Stimulated activated CD8-positive, alpha-beta memory T cell treated with anti-CD3 and anti-CD28 coated beads, Interleukin-4, amount 100 ng/mL, for 48 hours (primary cell): ENCODE data around the gene PRDM15.

Experiments
- DNase-seq: peaks from one replicate; pipeline ENCODE4 v3.0.0-alpha.2; 2020

The PRDM15 gene

GRCh38 chr21:41863439-41863740, 15.8 kb downstream of the PRDM15 start:
- DNase-seq, result no peak

GRCh38 chr21:41861987-41862386, 17.2 kb downstream of the PRDM15 start:
- DNase-seq, result no peak

GRCh38 chr21:41861255-41861654, 17.9 kb downstream of the PRDM15 start:
- DNase-seq, result no peak

- no peak for DNase-seq
Observed at GRCh38 chr21:41859297-41859980, 19.7 kb downstream of the PRDM15 start.

- no peak for DNase-seq
Observed at GRCh38 chr21:41858466-41859296, 20.5 kb downstream of the PRDM15 start.

- DNase-seq, result no peak
Observed at GRCh38 chr21:41857771-41858300, 21.3 kb downstream of the PRDM15 start.

GRCh38 chr21:41856572-41856971, 22.6 kb downstream of the PRDM15 start:
- no peak for DNase-seq

GRCh38 chr21:41854426-41854995, 24.6 kb downstream of the PRDM15 start:
- DNase-seq, result no peak

- DNase-seq, result no peak
Observed at GRCh38 chr21:41852929-41853320, 26.2 kb downstream of the PRDM15 start.

- no peak for DNase-seq
Observed at GRCh38 chr21:41852151-41852928, 26.8 kb downstream of the PRDM15 start.

GRCh38 chr21:41851090-41851790, 27.9 kb downstream of the PRDM15 start:
- no peak for DNase-seq

- no peak for DNase-seq
Observed at GRCh38 chr21:41850085-41850484, 29.1 kb downstream of the PRDM15 start.

GRCh38 chr21:41848958-41849580, 30.1 kb downstream of the PRDM15 start:
- no peak for DNase-seq

- no peak for DNase-seq
Observed at GRCh38 chr21:41848533-41848932, 30.6 kb downstream of the PRDM15 start.

GRCh38 chr21:41847066-41847804, 31.9 kb downstream of the PRDM15 start:
- DNase-seq, result no peak

- DNase-seq, result no peak
Observed at GRCh38 chr21:41846536-41846935, 32.6 kb downstream of the PRDM15 start.

- no peak for DNase-seq
Observed at GRCh38 chr21:41846033-41846317, 33.2 kb downstream of the PRDM15 start.

GRCh38 chr21:41845310-41846032, 33.7 kb downstream of the PRDM15 start:
- DNase-seq, result no peak

GRCh38 chr21:41843584-41843983, 35.6 kb downstream of the PRDM15 start:
- DNase-seq, result no peak

- DNase-seq, result no peak
Observed at GRCh38 chr21:41840880-41841279, 38.3 kb downstream of the PRDM15 start.
